WTC11 (cell line): Measurements from ENCODE around the gene UBE2D2. TPM values are rescaled to one million over a fixed set of nuclear protein-coding genes. Genes with fewer than 3 reads are reported as not detected.

ENCODE experiments used
- AR ChIP-seq: fragments of 250-450 bp; sonication (Bioruptor Pico); IDR thresholded peaks from 2 replicates; pipeline ENCODE4 v1.9.0; 2021; ENCODE audit warnings: mild to moderate bottlenecking
- CREM ChIP-seq: sonication (generic); formaldehyde crosslinking; IDR thresholded peaks from 2 replicates; pipeline ENCODE4 v1.8.1; 2022; ENCODE audit warnings: mild to moderate bottlenecking, missing genetic modification reagents, moderate library complexity
- ELF4 ChIP-seq: sonication (generic); formaldehyde crosslinking; IDR thresholded peaks from 2 replicates; pipeline ENCODE4 v1.8.1; 2022; ENCODE audit warnings: low read depth, mild to moderate bottlenecking, moderate library complexity, missing genetic modification reagents
- ETV6 ChIP-seq: sonication (generic); formaldehyde crosslinking; IDR thresholded peaks from 2 replicates; pipeline ENCODE4 v1.8.1; 2022; ENCODE audit warnings: mild to moderate bottlenecking, missing genetic modification reagents
- FOXK1 ChIP-seq: sonication (generic); formaldehyde crosslinking; IDR thresholded peaks from 2 replicates; pipeline ENCODE4 v1.8.0; 2022; ENCODE audit warnings: mild to moderate bottlenecking, moderate library complexity, missing genetic modification reagents
- IRF2 ChIP-seq: sonication (generic); formaldehyde crosslinking; IDR thresholded peaks from 2 replicates; pipeline ENCODE4 v1.8.0; 2022; ENCODE audit warnings: low read depth, missing genetic modification reagents, borderline replicate concordance
- JAZF1 ChIP-seq: fragments of 250-450 bp; sonication (Bioruptor Pico); IDR thresholded peaks from 2 replicates; pipeline ENCODE4 v1.9.0; 2021; ENCODE audit warnings: moderate library complexity, mild to moderate bottlenecking, inconsistent platforms
- MAX ChIP-seq: sonication (generic); formaldehyde crosslinking; IDR thresholded peaks from 2 replicates; pipeline ENCODE4 v1.8.0; 2022; ENCODE audit warnings: mild to moderate bottlenecking, missing genetic modification reagents
- MXD4 ChIP-seq: fragments of 250-450 bp; sonication (Bioruptor Pico); IDR thresholded peaks from 2 replicates; pipeline ENCODE4 v1.8.0; 2021; ENCODE audit warnings: mild to moderate bottlenecking, moderate library complexity, borderline replicate concordance
- NFE2L1 ChIP-seq: sonication (generic); formaldehyde crosslinking; IDR thresholded peaks from 2 replicates; pipeline ENCODE4 v1.8.1; 2023; ENCODE audit warnings: missing genetic modification reagents
- NR1H2 ChIP-seq: sonication (generic); formaldehyde crosslinking; IDR thresholded peaks from 2 replicates; pipeline ENCODE4 v1.9.0; 2021; ENCODE audit warnings: mild to moderate bottlenecking, moderate library complexity, missing genetic modification reagents
- NR3C1 ChIP-seq: sonication (generic); formaldehyde crosslinking; conservative IDR thresholded peaks from 2 replicates; pipeline ENCODE4 v1.8.1; 2023; ENCODE audit warnings: low read depth, mild to moderate bottlenecking, missing genetic modification reagents
- STAT6 ChIP-seq: sonication (generic); formaldehyde crosslinking; conservative IDR thresholded peaks from 2 replicates; pipeline ENCODE4 v1.8.1; 2023; ENCODE audit warnings: mild to moderate bottlenecking, low read depth, missing genetic modification reagents, moderate library complexity
- TP53 ChIP-seq: sonication (generic); formaldehyde crosslinking; IDR thresholded peaks from 2 replicates; pipeline ENCODE4 v1.8.1; 2023; ENCODE audit warnings: mild to moderate bottlenecking, missing genetic modification reagents
- ZBTB21 ChIP-seq: sonication (generic); formaldehyde crosslinking; IDR thresholded peaks from 2 replicates; pipeline ENCODE4 v1.8.1; 2023; ENCODE audit warnings: mild to moderate bottlenecking, missing genetic modification reagents, borderline replicate concordance
- ZNF263 ChIP-seq: sonication (generic); formaldehyde crosslinking; IDR thresholded peaks from 2 replicates; pipeline ENCODE4 v1.8.1; 2022; ENCODE audit warnings: low read depth, mild to moderate bottlenecking, moderate library complexity, missing genetic modification reagents
- ZNF317 ChIP-seq: sonication (generic); formaldehyde crosslinking; IDR thresholded peaks from 2 replicates; pipeline ENCODE4 v1.8.1; 2023; ENCODE audit warnings: low read depth, mild to moderate bottlenecking, moderate library complexity, missing genetic modification reagents, borderline replicate concordance
- ZNF423 ChIP-seq: fragments of 250-450 bp; sonication (Bioruptor Pico); IDR thresholded peaks from 2 replicates; pipeline ENCODE4 v2.1.2; 2022; ENCODE audit warnings: mild to moderate bottlenecking, moderate library complexity
- ZNF425 ChIP-seq: fragments of 250-450 bp; sonication (Bioruptor Pico); conservative IDR thresholded peaks from 2 replicates; pipeline ENCODE4 v1.9.0; 2021; ENCODE audit warnings: mild to moderate bottlenecking
- ZSCAN18 ChIP-seq: fragments of 250-450 bp; sonication (Bioruptor Pico); IDR thresholded peaks from 2 replicates; pipeline ENCODE4 v2.1.2; 2022; ENCODE audit warnings: mild to moderate bottlenecking, moderate library complexity
- total RNA-seq: library from RNA; stranded (reverse); gene quantifications from 3 replicates; pipeline ENCODE4 v1.2.3, GENCODE V29; 2021
- TF ChIP-seq, protein P1 (sequence below): fragments of 200-600 bp; IDR thresholded peaks from 2 replicates; pipeline ENCODE4 v1.8.0; 2022; ENCODE audit warnings: antibody characterized with exemption
- TF ChIP-seq, protein P2 (sequence below): sonication (generic); formaldehyde crosslinking; IDR thresholded peaks from 2 replicates; pipeline ENCODE4 v1.8.0; 2022; ENCODE audit warnings: missing genetic modification reagents

Gene UBE2D2
- total RNA-seq, 1 experiment from 2014 or later = 183 TPM

DNA sequence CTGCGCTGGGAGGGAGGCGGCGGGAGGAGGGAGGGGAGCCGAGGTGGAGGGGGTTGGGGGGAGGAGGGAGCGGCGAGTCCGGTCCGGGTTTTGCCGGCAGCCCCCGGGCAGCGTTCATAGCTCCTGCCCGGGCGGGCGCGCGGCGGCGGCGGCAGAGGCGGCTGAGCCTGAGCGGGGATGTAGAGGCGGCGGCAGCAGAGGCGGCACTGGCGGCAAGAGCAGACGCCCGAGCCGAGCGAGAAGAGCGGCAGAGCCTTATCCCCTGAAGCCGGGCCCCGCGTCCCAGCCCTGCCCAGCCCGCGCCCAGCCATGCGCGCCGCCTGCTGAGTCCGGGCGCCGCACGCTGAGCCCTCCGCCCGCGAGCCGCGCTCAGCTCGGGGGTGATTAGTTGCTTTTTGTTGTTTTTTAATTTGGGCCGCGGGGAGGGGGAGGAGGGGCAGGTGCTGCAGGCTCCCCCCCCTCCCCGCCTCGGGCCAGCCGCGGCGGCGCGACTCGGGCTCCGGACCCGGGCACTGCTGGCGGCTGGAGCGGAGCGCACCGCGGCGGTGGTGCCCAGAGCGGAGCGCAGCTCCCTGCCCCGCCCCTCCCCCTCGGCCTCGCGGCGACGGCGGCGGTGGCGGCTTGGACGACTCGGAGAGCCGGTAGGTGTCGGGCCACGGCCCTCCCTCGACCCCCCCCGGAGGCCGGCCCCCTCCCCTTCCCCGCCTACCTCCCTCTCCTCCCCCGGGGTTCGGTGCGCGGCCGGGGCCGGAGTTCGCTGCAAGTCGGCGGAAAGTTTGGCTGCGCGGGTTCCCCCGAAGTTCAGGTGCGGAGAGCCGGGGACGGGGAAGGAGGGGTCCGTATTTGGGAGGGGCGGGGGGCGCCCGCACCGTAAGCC, 87.3 kb downstream of the UBE2D2 start, which contains the start of gene CXXC5 (continued):
- TF ChIP-seq STAT6 (CRISPR knock-in tag) (no peak), MAX (CRISPR knock-in tag) (no peak), ZNF423 (CRISPR knock-in tag) (no peak), ZSCAN18 (CRISPR knock-in tag) (no peak), ZNF317 (CRISPR knock-in tag) (no peak), JAZF1 (no peak), ETV6 (CRISPR knock-in tag) (no peak), ZNF425 (CRISPR knock-in tag) (no peak), IRF2 (CRISPR knock-in tag) (no peak), NR3C1 (CRISPR knock-in tag) (no peak), NR1H2 (no peak), ZNF263 (CRISPR knock-in tag) (peak; percentile 53; the same call in 1 of the 2 replicates), FOXK1 (CRISPR knock-in tag) (no peak), NFE2L1 (no peak), ELF4 (CRISPR knock-in tag) (peak; percentile 46; the same call in 1 of the 2 replicates), CREM (CRISPR knock-in tag) (peak; percentile 54; the same call in 1 of the 2 replicates), ZBTB21 (CRISPR knock-in tag) (no peak), AR (CRISPR knock-in tag) (no peak), MXD4 (CRISPR knock-in tag) (no peak), TP53 (CRISPR knock-in tag) (0 out of 2 replicates have a peak, but pooled peaks have one; percentile 50)
- TF ChIP-seq, protein P1, sequence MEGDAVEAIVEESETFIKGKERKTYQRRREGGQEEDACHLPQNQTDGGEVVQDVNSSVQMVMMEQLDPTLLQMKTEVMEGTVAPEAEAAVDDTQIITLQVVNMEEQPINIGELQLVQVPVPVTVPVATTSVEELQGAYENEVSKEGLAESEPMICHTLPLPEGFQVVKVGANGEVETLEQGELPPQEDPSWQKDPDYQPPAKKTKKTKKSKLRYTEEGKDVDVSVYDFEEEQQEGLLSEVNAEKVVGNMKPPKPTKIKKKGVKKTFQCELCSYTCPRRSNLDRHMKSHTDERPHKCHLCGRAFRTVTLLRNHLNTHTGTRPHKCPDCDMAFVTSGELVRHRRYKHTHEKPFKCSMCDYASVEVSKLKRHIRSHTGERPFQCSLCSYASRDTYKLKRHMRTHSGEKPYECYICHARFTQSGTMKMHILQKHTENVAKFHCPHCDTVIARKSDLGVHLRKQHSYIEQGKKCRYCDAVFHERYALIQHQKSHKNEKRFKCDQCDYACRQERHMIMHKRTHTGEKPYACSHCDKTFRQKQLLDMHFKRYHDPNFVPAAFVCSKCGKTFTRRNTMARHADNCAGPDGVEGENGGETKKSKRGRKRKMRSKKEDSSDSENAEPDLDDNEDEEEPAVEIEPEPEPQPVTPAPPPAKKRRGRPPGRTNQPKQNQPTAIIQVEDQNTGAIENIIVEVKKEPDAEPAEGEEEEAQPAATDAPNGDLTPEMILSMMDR = no peak
- TF ChIP-seq, protein P2, sequence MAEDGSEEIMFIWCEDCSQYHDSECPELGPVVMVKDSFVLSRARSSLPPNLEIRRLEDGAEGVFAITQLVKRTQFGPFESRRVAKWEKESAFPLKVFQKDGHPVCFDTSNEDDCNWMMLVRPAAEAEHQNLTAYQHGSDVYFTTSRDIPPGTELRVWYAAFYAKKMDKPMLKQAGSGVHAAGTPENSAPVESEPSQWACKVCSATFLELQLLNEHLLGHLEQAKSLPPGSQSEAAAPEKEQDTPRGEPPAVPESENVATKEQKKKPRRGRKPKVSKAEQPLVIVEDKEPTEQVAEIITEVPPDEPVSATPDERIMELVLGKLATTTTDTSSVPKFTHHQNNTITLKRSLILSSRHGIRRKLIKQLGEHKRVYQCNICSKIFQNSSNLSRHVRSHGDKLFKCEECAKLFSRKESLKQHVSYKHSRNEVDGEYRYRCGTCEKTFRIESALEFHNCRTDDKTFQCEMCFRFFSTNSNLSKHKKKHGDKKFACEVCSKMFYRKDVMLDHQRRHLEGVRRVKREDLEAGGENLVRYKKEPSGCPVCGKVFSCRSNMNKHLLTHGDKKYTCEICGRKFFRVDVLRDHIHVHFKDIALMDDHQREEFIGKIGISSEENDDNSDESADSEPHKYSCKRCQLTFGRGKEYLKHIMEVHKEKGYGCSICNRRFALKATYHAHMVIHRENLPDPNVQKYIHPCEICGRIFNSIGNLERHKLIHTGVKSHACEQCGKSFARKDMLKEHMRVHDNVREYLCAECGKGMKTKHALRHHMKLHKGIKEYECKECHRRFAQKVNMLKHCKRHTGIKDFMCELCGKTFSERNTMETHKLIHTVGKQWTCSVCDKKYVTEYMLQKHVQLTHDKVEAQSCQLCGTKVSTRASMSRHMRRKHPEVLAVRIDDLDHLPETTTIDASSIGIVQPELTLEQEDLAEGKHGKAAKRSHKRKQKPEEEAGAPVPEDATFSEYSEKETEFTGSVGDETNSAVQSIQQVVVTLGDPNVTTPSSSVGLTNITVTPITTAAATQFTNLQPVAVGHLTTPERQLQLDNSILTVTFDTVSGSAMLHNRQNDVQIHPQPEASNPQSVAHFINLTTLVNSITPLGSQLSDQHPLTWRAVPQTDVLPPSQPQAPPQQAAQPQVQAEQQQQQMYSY (CRISPR knock-in tag) = peak; percentile 95
